ENCODE results near the gene STAB2. TPM values are rescaled to one million over a fixed set of nuclear protein-coding genes. Genes with fewer than 3 reads are reported as not detected.

Gene STAB2
- total and polyA plus RNA-seq, 2 of the 4 experiments (the other 2 are of a cell fraction) = not detected

DNA sequence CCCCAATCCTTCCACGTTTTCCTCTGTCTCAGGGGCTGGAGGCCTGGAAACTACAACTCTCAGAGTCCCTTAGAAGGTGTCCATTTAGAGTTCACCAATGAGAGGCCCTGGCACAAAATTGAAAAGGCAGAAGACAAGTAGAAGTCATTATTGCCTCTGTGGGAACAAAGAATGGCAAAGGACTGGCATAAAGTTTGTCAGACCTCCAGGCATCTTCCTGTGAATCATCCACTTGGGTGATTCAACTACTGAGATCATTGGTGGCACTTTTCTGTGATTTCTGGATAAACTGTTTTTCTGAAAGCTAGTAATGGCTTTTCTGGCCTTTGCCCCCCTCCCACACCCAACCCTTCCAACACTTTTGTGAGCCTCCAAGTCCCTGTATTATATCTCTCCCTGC, 48.7 kb upstream of the STAB2 start:
- no peaks in the 10 kb centered on the region for H3K4me1 ChIP-seq (ENCODE audit: control insufficient read depth, insufficient read depth, low read length)
- intact Hi-C loops (cut with micrococcal nuclease) (no loop called here), dilution Hi-C loops (cut with HindIII; ENCODE audit: low sequenced_read_pairs, unreplicated experiment) (no loop called here), in situ Hi-C loops (cut with MboI; ENCODE audit: low sequenced_read_pairs) (no loop called here)
- no peak overlapping the region for H3K9ac ChIP-seq (ENCODE audit: low read depth, low read length)
- no peak overlapping the region for H3K4me2 ChIP-seq (ENCODE audit: low read depth, low read length)
- H4K8ac ChIP-seq (ENCODE audit: low read depth in 2 of 2, low read length in 2 of 2) = no peak overlapping the region
- H2BK5ac ChIP-seq (ENCODE audit: low read depth, low read length, poor library complexity, severe bottlenecking) = no peak overlapping the region
- no peak overlapping the region for H3K56ac ChIP-seq (ENCODE audit: extremely low read depth, insufficient read depth, low read length)
- no peak for DNase-seq
- ChIA-PET CTCF (no interaction called here), POLR2A (ENCODE audit: unreplicated experiment) (no interaction called here)
- no peaks in the 10 kb centered on the region for H3K9me1 ChIP-seq (ENCODE audit: insufficient read depth, low read length)
- H3K18ac ChIP-seq (ENCODE audit: low read depth, low read length) = no peak overlapping the region
- no peaks in the 10 kb centered on the region for H4K20me1 ChIP-seq (ENCODE audit: insufficient read depth, low read length)
- no peak overlapping the region for H4K91ac ChIP-seq (ENCODE audit: insufficient read depth, low read depth, low read length)
- H2AK9ac ChIP-seq (replicated peaks; ENCODE audit: low read depth, low read length, poor library complexity) = no peak overlapping the region
- H3K27me3 ChIP-seq (ENCODE audit: control insufficient read depth, insufficient read depth, low read length) = no peaks in the 10 kb centered on the region
- H3K9me3 ChIP-seq (ENCODE audit: control insufficient read depth, insufficient read depth, low read length) = no peaks in the 10 kb centered on the region
- no peak for ATAC-seq (ENCODE audit: low read depth)
- H3K4me3 ChIP-seq (ENCODE audit: insufficient read depth, low read depth, low read length) = no peak overlapping the region
- no peak for TF ChIP-seq RCOR1 (IDR thresholded peaks at IDR 0.05; ENCODE audit: insufficient replicate concordance, low read length)
- TF ChIP-seq POLR2A (IDR thresholded peaks at IDR 0.05; ENCODE audit: low read depth, low read length) = no peak
- no peak for TF ChIP-seq SMC3 (IDR thresholded peaks at IDR 0.05; ENCODE audit: low read depth, low read length)
- no peak for TF ChIP-seq RFX5 (IDR thresholded peaks at IDR 0.05; ENCODE audit: low read depth, low read length)
- no peak for TF ChIP-seq FOS (IDR thresholded peaks at IDR 0.05; ENCODE audit: low read depth, low read length)
- TF ChIP-seq MAZ (IDR thresholded peaks at IDR 0.05; ENCODE audit: borderline replicate concordance, low read depth, low read length) = no peak
- H2BK120ac ChIP-seq (ENCODE audit: low read depth, low read length) = no peak overlapping the region
- H2BK20ac ChIP-seq (ENCODE audit: low read depth, low read length) = no peak overlapping the region
- H3K27ac ChIP-seq (ENCODE audit: insufficient read depth, low read length) = no peak overlapping the region
- H3K79me1 ChIP-seq (ENCODE audit: low read depth in 1 of 2, low read length in 2 of 2) = no peaks in the 10 kb centered on the region
- BruUV-seq (replicated peaks) = no TSS peak
- no CpG with 5 or more reads among the region's 1 CpG for WGBS, 2 experiments (ENCODE audit: extremely low coverage in 2 of 2, insufficient read length in 1 of 2)
- no peak overlapping the region for H2AK5ac ChIP-seq (ENCODE audit: low read depth, low read length)
- H3K36me3 ChIP-seq (ENCODE audit: control insufficient read depth, insufficient read depth, low read length) = no peaks in the 10 kb centered on the region
- no peak overlapping the region for H3K14ac ChIP-seq (replicated peaks; ENCODE audit: low read depth, low read length)
- H2BK15ac ChIP-seq (ENCODE audit: low read depth, low read length) = no peak overlapping the region
- H4K5ac ChIP-seq (ENCODE audit: low read depth, low read length) = no peak overlapping the region
- H3K23ac ChIP-seq (ENCODE audit: low read depth, low read length) = no peak overlapping the region
- no peak overlapping the region for H3K4ac ChIP-seq (ENCODE audit: low read depth, low read length)
- no peak overlapping the region for H2AFZ ChIP-seq (replicated peaks; ENCODE audit: low read length, poor library complexity)
